ENCODE measurements around the gene TMEM11.

Gene TMEM11

GRCh38 chr17:21177854-21178600 lies 35.9 kb downstream of the TMEM11 start:
- TF ChIP-seq, protein P1, sequence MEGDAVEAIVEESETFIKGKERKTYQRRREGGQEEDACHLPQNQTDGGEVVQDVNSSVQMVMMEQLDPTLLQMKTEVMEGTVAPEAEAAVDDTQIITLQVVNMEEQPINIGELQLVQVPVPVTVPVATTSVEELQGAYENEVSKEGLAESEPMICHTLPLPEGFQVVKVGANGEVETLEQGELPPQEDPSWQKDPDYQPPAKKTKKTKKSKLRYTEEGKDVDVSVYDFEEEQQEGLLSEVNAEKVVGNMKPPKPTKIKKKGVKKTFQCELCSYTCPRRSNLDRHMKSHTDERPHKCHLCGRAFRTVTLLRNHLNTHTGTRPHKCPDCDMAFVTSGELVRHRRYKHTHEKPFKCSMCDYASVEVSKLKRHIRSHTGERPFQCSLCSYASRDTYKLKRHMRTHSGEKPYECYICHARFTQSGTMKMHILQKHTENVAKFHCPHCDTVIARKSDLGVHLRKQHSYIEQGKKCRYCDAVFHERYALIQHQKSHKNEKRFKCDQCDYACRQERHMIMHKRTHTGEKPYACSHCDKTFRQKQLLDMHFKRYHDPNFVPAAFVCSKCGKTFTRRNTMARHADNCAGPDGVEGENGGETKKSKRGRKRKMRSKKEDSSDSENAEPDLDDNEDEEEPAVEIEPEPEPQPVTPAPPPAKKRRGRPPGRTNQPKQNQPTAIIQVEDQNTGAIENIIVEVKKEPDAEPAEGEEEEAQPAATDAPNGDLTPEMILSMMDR (IDR thresholded peaks at IDR 0.05): no peak
- no peaks in the 10 kb centered on the region for H3K36me3 ChIP-seq (ENCODE audit: control insufficient read depth, insufficient read depth, low read length)

GRCh38 chr17:21177401-21177800 lies 36.6 kb downstream of the TMEM11 start:
- Histone ChIP-seq H3K4me3 (ENCODE audit: low read depth, low read length) (no peak overlapping the region), H3K9ac (no peak overlapping the region), H3K4me1 (no peaks in the 10 kb centered on the region), H3K79me2 (peaks cover 2% of the 10 kb centered on the region), H3K4me2 (ENCODE audit: low read length) (no peak overlapping the region), H3K36me3 (ENCODE audit: control insufficient read depth, insufficient read depth, low read length) (no peaks in the 10 kb centered on the region), H2AFZ (no peak overlapping the region), H3K9me3 (ENCODE audit: control insufficient read depth, low read length) (no peaks in the 10 kb centered on the region), H3K27me3 (ENCODE audit: control insufficient read depth, insufficient read depth, low read length) (no peaks in the 10 kb centered on the region), H3K27ac (no peak overlapping the region)
- TF ChIP-seq, protein P1 (IDR thresholded peaks at IDR 0.05): no peak

More at GRCh38 chr17:21177854-21178600, 35.9 kb downstream of the TMEM11 start:
- no peak overlapping the region for H3K27ac ChIP-seq
- no peak overlapping the region for H3K4me2 ChIP-seq (ENCODE audit: low read length)
- H3K9ac ChIP-seq: no peak overlapping the region
- H2AFZ ChIP-seq: no peak overlapping the region
- peaks cover 2% of the 10 kb centered on the region for H3K79me2 ChIP-seq
- H3K9me3 ChIP-seq (ENCODE audit: control insufficient read depth, low read length): no peaks in the 10 kb centered on the region
- no peaks in the 10 kb centered on the region for H3K4me1 ChIP-seq
- H3K27me3 ChIP-seq (ENCODE audit: control insufficient read depth, insufficient read depth, low read length): no peaks in the 10 kb centered on the region
- H3K4me3 ChIP-seq (ENCODE audit: low read depth, low read length): no peak overlapping the region

DNA sequence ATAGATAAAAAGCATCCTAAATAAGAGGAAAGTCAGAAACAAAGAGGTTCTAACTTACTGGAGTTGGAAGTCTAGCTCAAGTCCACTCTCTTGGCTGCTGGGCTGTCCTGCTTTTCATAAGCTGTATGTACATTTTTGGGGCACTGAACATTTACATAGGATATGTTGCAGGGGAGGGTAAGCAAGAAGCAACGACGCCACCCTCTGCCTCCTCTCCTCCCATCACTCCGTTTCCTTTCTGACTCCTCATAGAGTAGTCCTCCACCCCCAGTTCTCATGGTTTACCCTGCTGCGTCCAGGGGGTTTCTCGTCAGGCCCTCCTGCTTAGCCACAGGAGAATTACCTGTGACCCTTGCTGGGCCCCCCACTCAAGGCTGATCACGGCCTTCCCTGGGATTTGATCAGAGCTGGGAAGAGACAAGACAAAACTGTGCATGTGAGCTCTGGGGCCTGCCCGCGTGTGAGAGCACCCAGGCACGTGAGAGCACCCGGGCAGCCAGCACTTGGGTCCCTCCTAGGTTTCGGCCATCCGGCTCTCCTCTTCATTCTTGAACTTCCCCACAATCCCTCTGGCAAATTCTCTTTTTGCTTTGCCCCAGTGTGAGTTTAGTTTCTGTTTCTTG lies 37.1 kb downstream of the TMEM11 start:
- no peak overlapping the region for H2AFZ ChIP-seq
- H3K27ac ChIP-seq: no peak overlapping the region
- no peak overlapping the region for H3K4me2 ChIP-seq (ENCODE audit: low read length)
- peaks cover 2% of the 10 kb centered on the region for H3K79me2 ChIP-seq
- H3K9me3 ChIP-seq (ENCODE audit: control insufficient read depth, low read length): no peaks in the 10 kb centered on the region
- no peaks in the 10 kb centered on the region for H3K27me3 ChIP-seq (ENCODE audit: control insufficient read depth, insufficient read depth, low read length)
- no peak overlapping the region for H3K9ac ChIP-seq
- TF ChIP-seq, protein P1 (IDR thresholded peaks at IDR 0.05): no peak
- H3K4me3 ChIP-seq (ENCODE audit: low read depth, low read length): no peak overlapping the region
- H3K36me3 ChIP-seq (ENCODE audit: control insufficient read depth, insufficient read depth, low read length): no peaks in the 10 kb centered on the region
- H3K4me1 ChIP-seq: no peaks in the 10 kb centered on the region

DNA sequence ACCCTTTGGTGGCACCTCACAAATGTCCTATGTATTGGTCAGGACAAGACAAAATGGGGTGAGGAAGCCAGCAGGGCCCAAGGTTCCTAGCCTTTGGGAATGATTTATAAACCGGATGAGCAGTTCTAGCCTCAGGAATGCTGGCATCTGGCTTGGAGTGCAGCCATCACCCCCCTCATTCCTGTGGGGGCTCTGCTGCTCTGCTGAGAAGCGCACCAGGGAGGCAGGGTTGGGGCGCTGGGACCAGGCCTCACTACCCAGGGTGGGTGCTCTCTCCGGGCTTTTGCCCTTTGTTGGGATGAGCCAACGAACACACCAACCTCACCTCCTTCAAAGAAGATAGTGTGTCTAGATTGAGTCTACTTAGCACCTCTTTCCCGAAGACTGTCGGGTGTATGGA lies 39.2 kb downstream of the TMEM11 start:
- H3K9ac ChIP-seq: no peak overlapping the region
- no peak overlapping the region for H2AFZ ChIP-seq
- H3K36me3 ChIP-seq (ENCODE audit: control insufficient read depth, insufficient read depth, low read length): no peaks in the 10 kb centered on the region
- H3K27me3 ChIP-seq (ENCODE audit: control insufficient read depth, insufficient read depth, low read length): no peaks in the 10 kb centered on the region
- no peaks in the 10 kb centered on the region for H3K79me2 ChIP-seq
- no peak overlapping the region for H3K27ac ChIP-seq
- TF ChIP-seq, protein P1 (IDR thresholded peaks at IDR 0.05): no peak
- no peak overlapping the region for H3K4me2 ChIP-seq (ENCODE audit: low read length)
- no peak overlapping the region for H3K4me3 ChIP-seq (ENCODE audit: low read depth, low read length)
- H3K4me1 ChIP-seq: no peaks in the 10 kb centered on the region
- H3K9me3 ChIP-seq (ENCODE audit: control insufficient read depth, low read length): no peaks in the 10 kb centered on the region
